ENCODE results near the gene SAMD13. TPM values are rescaled to one million over a fixed set of nuclear protein-coding genes. Genes with fewer than 3 reads are reported as not detected.

SAMD13 gene
- polyA plus RNA-seq, 1 donor from 2014 or later: 20.0 TPM

GRCh38 chr1:84363622-84364021 lies 62.1 kb downstream of the SAMD13 start:
- H3K27ac ChIP-seq (ENCODE audit: low read length): no peak overlapping the region
- no peak for TF ChIP-seq EP300 (conservative IDR thresholded peaks at IDR 0.05; ENCODE audit: poor library complexity, severe bottlenecking)
- no peak overlapping the region for H3K9ac ChIP-seq (ENCODE audit: low read length)

GRCh38 chr1:84365225-84366221 lies 64.0 kb downstream of the SAMD13 start:
- no peaks in the 10 kb centered on the region for H3K79me2 ChIP-seq (replicated peaks; ENCODE audit: insufficient read depth, low read length)
- no peak for TF ChIP-seq EZH2 (IDR thresholded peaks at IDR 0.05; ENCODE audit: borderline replicate concordance, insufficient read depth, low read length, poor library complexity, severe bottlenecking)
- TF ChIP-seq RAD21 (conservative IDR thresholded peaks at IDR 0.05): no peak
- TF ChIP-seq TAF1 (IDR thresholded peaks at IDR 0.05; ENCODE audit: low read depth): no peak
- no peak for TF ChIP-seq POLR2AphosphoS5 (IDR thresholded peaks at IDR 0.05)
- TF ChIP-seq, protein P1, sequence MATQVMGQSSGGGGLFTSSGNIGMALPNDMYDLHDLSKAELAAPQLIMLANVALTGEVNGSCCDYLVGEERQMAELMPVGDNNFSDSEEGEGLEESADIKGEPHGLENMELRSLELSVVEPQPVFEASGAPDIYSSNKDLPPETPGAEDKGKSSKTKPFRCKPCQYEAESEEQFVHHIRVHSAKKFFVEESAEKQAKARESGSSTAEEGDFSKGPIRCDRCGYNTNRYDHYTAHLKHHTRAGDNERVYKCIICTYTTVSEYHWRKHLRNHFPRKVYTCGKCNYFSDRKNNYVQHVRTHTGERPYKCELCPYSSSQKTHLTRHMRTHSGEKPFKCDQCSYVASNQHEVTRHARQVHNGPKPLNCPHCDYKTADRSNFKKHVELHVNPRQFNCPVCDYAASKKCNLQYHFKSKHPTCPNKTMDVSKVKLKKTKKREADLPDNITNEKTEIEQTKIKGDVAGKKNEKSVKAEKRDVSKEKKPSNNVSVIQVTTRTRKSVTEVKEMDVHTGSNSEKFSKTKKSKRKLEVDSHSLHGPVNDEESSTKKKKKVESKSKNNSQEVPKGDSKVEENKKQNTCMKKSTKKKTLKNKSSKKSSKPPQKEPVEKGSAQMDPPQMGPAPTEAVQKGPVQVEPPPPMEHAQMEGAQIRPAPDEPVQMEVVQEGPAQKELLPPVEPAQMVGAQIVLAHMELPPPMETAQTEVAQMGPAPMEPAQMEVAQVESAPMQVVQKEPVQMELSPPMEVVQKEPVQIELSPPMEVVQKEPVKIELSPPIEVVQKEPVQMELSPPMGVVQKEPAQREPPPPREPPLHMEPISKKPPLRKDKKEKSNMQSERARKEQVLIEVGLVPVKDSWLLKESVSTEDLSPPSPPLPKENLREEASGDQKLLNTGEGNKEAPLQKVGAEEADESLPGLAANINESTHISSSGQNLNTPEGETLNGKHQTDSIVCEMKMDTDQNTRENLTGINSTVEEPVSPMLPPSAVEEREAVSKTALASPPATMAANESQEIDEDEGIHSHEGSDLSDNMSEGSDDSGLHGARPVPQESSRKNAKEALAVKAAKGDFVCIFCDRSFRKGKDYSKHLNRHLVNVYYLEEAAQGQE (IDR thresholded peaks at IDR 0.05; ENCODE audit: borderline replicate concordance): no peak
- no peak for TF ChIP-seq MXI1 (conservative IDR thresholded peaks at IDR 0.05; ENCODE audit: poor library complexity, severe bottlenecking)
- TF ChIP-seq EP300 (conservative IDR thresholded peaks at IDR 0.05; ENCODE audit: poor library complexity, severe bottlenecking): no peak
- TF ChIP-seq SMC3 (conservative IDR thresholded peaks at IDR 0.05; ENCODE audit: poor library complexity): no peak
- no peak for TF ChIP-seq CTCF (IDR thresholded peaks at IDR 0.05; ENCODE audit: poor library complexity, severe bottlenecking)
- H3K9me3 ChIP-seq (ENCODE audit: low read length): no peaks in the 10 kb centered on the region
- H3K9me2 ChIP-seq (ENCODE audit: insufficient read depth, low read length): no peaks in the 10 kb centered on the region
- H3K27me3 ChIP-seq (ENCODE audit: insufficient read depth, low read depth, low read length): no peaks in the 10 kb centered on the region
- H3K4me3 ChIP-seq (ENCODE audit: low read length): no peak overlapping the region
- no peaks in the 10 kb centered on the region for H3F3A ChIP-seq (ENCODE audit: insufficient read depth, low read length, poor library complexity, severe bottlenecking)
- H2AFZ ChIP-seq (ENCODE audit: low read depth, low read length): no peak overlapping the region
- no peaks in the 10 kb centered on the region for H4K20me1 ChIP-seq (ENCODE audit: insufficient read depth)
- no peak overlapping the region for H3K9ac ChIP-seq (ENCODE audit: low read length)
- no peaks in the 10 kb centered on the region for H3K36me3 ChIP-seq (ENCODE audit: insufficient read depth, low read length)
- H3K27ac ChIP-seq (ENCODE audit: low read length): no peak overlapping the region
- no peak overlapping the region for H3K4me2 ChIP-seq (ENCODE audit: low read length)

More at GRCh38 chr1:84363622-84364021, 62.1 kb downstream of the SAMD13 start:
- no peak overlapping the region for H2AFZ ChIP-seq (ENCODE audit: low read depth, low read length)
- no peaks in the 10 kb centered on the region for H3K9me2 ChIP-seq (ENCODE audit: insufficient read depth, low read length)
- H3K79me2 ChIP-seq (replicated peaks; ENCODE audit: insufficient read depth, low read length): no peaks in the 10 kb centered on the region
- no peaks in the 10 kb centered on the region for H3F3A ChIP-seq (ENCODE audit: insufficient read depth, low read length, poor library complexity, severe bottlenecking)
- no peak overlapping the region for H3K4me2 ChIP-seq (ENCODE audit: low read length)
- no peaks in the 10 kb centered on the region for H3K36me3 ChIP-seq (ENCODE audit: insufficient read depth, low read length)
- no peaks in the 10 kb centered on the region for H3K27me3 ChIP-seq (ENCODE audit: insufficient read depth, low read depth, low read length)
- H4K20me1 ChIP-seq (ENCODE audit: insufficient read depth): no peaks in the 10 kb centered on the region
- no peaks in the 10 kb centered on the region for H3K9me3 ChIP-seq (ENCODE audit: low read length)
- no peak overlapping the region for H3K4me3 ChIP-seq (ENCODE audit: low read length)
